ENCODE data around the gene TNFRSF13B. TPM values are rescaled to one million over a fixed set of nuclear protein-coding genes. Genes with fewer than 3 reads are reported as not detected.

The TNFRSF13B gene
- 0.11 and 0.28 TPM in 2 replicates for total RNA-seq (2021)
- long read RNA-seq, result 0 reads

GRCh38 chr17:16971458-16972338, at the start of gene TNFRSF13B:
TSS of gene TNFRSF13B (minus strand) at chr17:16972118. CDS start at chr17:16972075, 43 bp downstream.
- H3K9ac ChIP-seq (ENCODE audit: extremely low read depth, insufficient read length, low read length), result no peak within 1 kb of the TSS
- no peak within 1 kb of the TSS for H3K23ac ChIP-seq (ENCODE audit: insufficient read length, low read depth, low read length)
- H3K56ac ChIP-seq (ENCODE audit: insufficient read length, low read depth, low read length), result no peak within 1 kb of the TSS
- no peak within 1 kb of the TSS for H3T11ph ChIP-seq (ENCODE audit: low read length)
- H3K27ac ChIP-seq (ENCODE audit: insufficient read length, low read depth, low read length), result no peak within 1 kb of the TSS
- no peak within 1 kb of the TSS for H3K4ac ChIP-seq (ENCODE audit: low read depth, low read length)
- H2AFZ ChIP-seq (ENCODE audit: low read length), result no peak within 1 kb of the TSS
- no peak within 1 kb of the TSS for H2BK5ac ChIP-seq (ENCODE audit: insufficient read length, low read length)
- H3K27ac Mint-ChIP-seq, result no peak within 1 kb of the TSS
- no peak within 1 kb of the TSS for H2AK5ac ChIP-seq (ENCODE audit: insufficient read length, low read length)
- no peak within 1 kb of the TSS for H2BK120ac ChIP-seq (ENCODE audit: low read depth, low read length, poor library complexity, severe bottlenecking)
- no peak within 1 kb of the TSS for H4K8ac ChIP-seq (replicated peaks; ENCODE audit: insufficient read length, low read depth, low read length)
- H3K9me3 Mint-ChIP-seq, result no peaks in the 10 kb centered on the region; a peak in 1 of 5 replicates
- no peak within 1 kb of the TSS for H4K5ac ChIP-seq (ENCODE audit: insufficient read length, low read depth, low read length)
- no peak within 1 kb of the TSS for H2BK12ac ChIP-seq (ENCODE audit: insufficient read length, low read depth, low read length)
- peaks cover 6 to 16% of the 10 kb centered on the region in 2 experiments for H3K4me1 Mint-ChIP-seq
- no peak within 1 kb of the TSS for H2BK20ac ChIP-seq (ENCODE audit: low read depth, low read length, poor library complexity, severe bottlenecking)
- no CpG with 5 or more reads among the region's 17 CpGs for WGBS (ENCODE audit: extremely low coverage, insufficient read length, low lambda C conversion rate)
- H3K14ac ChIP-seq (ENCODE audit: insufficient read depth, low read length), result no peak within 1 kb of the TSS
- H3K27me3 Mint-ChIP-seq (ENCODE audit: low read depth), result no peaks in the 10 kb centered on the region; the same call in none of the 2 replicates
- no peaks in the 10 kb centered on the region for H3K9me3 ChIP-seq (ENCODE audit: control insufficient read depth, low read depth, low read length)
- H3K18ac ChIP-seq (ENCODE audit: insufficient read length, low read depth, low read length), result no peak within 1 kb of the TSS
- no peaks in the 10 kb centered on the region for H3K27me3 ChIP-seq (ENCODE audit: insufficient read depth, low read length)
- no peaks in the 10 kb centered on the region for H3K36me3 Mint-ChIP-seq (ENCODE audit: insufficient read depth in 1 of 3, low read depth in 3 of 3)
- no peaks in the 10 kb centered on the region for H3K79me1 ChIP-seq (ENCODE audit: insufficient read depth, low read depth, low read length, poor library complexity, severe bottlenecking)
- no peaks in the 10 kb centered on the region for H3K4me1 ChIP-seq (ENCODE audit: insufficient read depth, low read length)
- no peak within 1 kb of the TSS for H3K4me2 ChIP-seq (ENCODE audit: insufficient read depth, insufficient read length, low read length)
- H4K91ac ChIP-seq (ENCODE audit: insufficient read length, low read depth, low read length), result no peak within 1 kb of the TSS
- TF ChIP-seq, protein P1, sequence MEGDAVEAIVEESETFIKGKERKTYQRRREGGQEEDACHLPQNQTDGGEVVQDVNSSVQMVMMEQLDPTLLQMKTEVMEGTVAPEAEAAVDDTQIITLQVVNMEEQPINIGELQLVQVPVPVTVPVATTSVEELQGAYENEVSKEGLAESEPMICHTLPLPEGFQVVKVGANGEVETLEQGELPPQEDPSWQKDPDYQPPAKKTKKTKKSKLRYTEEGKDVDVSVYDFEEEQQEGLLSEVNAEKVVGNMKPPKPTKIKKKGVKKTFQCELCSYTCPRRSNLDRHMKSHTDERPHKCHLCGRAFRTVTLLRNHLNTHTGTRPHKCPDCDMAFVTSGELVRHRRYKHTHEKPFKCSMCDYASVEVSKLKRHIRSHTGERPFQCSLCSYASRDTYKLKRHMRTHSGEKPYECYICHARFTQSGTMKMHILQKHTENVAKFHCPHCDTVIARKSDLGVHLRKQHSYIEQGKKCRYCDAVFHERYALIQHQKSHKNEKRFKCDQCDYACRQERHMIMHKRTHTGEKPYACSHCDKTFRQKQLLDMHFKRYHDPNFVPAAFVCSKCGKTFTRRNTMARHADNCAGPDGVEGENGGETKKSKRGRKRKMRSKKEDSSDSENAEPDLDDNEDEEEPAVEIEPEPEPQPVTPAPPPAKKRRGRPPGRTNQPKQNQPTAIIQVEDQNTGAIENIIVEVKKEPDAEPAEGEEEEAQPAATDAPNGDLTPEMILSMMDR (conservative IDR thresholded peaks at IDR 0.05), result no peak
- peaks cover 2% of the 10 kb centered on the region for H3K23me2 ChIP-seq (ENCODE audit: insufficient read length, low read depth, low read length, poor library complexity, severe bottlenecking)
- no peaks in the 10 kb centered on the region for H3K79me2 ChIP-seq (ENCODE audit: insufficient read depth, low read length)
- H3K4me3 Mint-ChIP-seq, result no peak within 1 kb of the TSS
- H4K20me1 ChIP-seq (ENCODE audit: control insufficient read depth, insufficient read depth, insufficient read length), result no peaks in the 10 kb centered on the region
- no peak within 1 kb of the TSS for H2BK15ac ChIP-seq (ENCODE audit: low read depth, low read length)
- DNase-seq, result peak; percentile 27

Data from H9 (cell line).